ENCODE measurements around the gene OR8D1.
"Not testable (repeated sequence)": the region's sequence is repeated elsewhere in the genome, so short reads cannot be mapped to it uniquely, and the experiment has no call there.

OR8D1 gene

DNA sequence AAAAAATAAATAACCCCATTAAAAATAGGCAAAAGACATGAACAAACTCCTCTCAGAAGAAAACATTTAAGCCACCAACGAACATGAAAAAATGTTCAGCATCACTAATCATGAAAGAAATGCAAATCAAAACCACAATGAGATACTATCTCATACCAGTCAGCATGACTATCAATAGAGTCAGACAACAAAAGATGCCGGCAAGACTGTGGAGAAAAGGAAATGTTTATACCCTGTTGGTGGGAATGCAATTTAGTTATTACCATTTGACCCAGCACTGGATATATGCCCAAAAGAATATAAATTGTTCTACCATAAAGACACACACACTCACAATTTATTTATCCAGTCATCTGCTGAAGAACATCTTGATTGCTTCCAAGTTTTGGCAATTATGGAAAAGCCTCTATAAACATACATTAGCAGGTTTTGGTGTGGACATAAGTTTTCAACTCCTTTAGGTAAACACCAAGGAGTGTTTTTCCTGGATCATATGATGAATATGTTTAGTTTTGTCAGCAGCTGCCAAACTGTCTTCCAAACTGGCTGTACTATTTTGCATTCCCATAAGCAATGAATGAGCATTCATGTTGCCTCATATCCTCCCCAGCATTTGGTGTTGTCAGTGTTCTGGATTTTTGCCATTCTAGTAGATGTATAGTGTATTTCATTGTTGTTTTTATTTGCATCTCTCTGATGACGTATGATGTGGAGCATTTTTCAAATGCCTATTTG is 28.0 kb downstream of the OR8D1 start:
- DNase-seq (ENCODE audit: low spot score), result peak; percentile 11

DNA sequence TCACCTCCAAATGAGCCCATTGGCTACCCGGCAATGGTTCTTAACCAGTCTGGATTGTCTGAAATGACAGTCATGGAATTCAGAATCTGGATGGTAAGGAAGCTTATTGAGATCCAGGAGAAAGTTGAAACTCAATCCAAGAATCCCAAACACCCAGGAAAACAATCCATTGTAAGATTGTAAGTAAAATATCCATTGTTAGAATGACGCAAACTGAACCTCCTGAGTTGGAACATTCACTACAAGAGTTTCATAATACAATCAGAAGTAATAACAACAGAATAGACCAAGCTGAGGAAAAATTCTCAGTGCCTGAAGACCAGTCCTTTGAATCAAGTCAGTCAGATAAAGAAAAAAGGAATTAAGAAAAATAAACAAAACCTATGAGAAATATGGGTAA is 35.5 kb downstream of the OR8D1 start:
- no peak for DNase-seq (ENCODE audit: low spot score)

DNA sequence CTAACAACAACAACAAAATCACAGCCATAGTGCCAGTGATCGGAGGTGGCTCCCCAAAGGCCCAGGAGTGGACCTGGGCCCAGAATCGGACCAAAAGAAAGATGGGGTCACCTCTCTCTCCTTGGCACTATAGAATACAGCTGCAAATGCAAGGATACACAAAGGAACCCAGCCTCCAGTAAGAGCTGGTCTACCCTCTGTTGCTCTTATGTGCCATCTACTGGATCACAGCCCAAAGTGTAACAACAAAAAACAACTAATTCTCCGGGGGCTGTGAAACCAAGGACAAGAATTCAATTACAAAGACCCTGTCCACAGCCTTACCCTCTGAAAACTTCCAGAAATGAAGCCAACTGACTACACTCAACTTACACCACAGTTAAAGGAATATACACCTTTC is 35.9 kb downstream of the OR8D1 start:
- DNase-seq (ENCODE audit: low spot score), result no peak

DNA sequence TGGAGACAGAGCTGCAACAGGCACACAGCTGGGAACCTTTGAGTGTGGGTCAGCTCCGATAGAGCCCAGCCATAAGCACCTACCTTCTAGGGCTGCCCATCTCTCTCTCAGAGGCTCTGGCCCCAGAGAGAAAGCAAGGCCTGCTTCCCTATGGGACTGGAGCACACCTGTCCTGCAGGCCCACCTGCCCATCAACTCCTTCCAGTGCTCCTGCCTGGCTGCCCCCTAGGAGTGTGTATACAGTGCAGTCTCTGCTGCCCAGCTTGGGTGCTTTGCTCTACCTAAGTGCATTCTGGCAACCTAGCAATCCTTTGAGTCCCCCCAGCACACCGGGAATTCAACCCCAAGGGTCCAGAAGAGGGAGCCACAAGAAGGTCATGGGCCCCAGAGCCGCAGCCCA is 36.5 kb downstream of the OR8D1 start:
- no peak for DNase-seq (ENCODE audit: low spot score)

DNA sequence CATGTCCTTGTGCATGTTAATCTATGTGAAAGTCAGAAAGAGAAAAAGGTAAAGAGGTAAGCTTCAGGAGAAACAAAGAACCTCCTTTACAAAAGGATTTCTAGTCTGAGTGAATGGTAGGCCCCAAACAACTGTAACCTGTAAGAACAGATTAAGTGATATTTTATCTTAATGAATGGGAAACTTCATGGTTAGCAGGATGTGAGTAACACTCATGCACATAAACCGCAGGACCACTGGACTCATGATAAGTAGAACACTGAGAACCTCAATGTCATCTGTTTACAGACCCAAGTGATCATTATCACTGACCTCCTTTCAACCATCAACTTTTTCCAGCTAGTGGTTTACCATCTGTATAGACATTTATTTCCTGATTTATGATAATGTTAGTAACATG is 37.7 kb downstream of the OR8D1 start:
- no peak for DNase-seq (ENCODE audit: low spot score)

DNA sequence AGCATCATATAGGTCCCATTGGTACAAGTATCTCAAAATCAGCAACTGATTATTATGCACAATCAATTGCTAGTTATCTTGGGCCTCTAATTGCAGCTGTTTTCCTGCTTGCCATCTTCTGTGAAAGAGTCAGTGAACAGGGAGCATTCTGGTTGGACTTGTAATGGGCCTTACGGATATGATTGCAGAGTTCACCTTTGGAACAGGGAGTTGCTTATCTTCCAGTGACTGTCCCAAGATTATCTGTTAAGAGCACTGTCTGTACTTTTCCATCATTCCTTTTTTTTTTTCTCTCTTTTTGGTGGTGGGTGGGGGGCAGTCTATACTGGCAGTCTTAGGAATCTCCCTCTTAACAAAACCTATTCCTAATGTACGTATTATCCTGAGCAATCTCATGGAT is 39.7 kb downstream of the OR8D1 start:
- no peak for DNase-seq (ENCODE audit: low spot score)

DNA sequence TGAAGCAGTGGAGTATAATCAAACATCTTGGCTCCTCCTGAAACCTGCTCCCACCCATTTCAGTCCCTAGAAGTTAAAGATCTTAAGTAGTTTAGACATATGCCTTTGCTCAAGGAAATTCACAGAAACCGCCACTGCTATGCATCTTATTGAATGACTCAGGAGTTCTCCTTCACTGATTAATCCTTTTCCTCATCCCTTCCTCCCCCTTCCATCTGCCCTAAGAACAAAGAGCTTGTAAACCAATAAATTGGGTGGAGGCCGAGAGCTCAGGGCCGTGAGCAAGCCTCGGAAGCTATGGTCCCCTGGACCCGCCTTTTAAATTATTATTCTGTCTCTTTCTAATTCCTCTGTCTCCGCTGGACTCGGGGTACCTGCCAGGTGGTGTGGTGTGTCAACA is 42.9 kb downstream of the OR8D1 start:
- DNase-seq (ENCODE audit: low spot score), result not testable (repeated sequence)

DNA sequence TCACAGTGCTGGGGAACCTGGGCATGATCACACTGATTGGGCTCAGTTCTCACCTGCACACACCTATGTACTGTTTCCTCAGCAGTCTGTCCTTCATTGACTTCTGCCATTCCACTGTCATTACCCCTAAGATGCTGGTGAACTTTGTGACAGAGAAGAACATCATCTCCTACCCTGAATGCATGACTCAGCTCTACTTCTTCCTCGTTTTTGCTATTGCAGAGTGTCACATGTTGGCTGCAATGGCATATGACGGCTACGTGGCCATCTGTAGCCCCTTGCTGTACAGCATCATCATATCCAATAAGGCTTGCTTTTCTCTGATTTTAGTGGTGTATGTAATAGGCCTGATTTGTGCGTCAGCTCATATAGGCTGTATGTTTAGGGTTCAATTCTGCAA is 48.7 kb downstream of the OR8D1 start:
- not testable (repeated sequence) for DNase-seq (ENCODE audit: low spot score)

DNA sequence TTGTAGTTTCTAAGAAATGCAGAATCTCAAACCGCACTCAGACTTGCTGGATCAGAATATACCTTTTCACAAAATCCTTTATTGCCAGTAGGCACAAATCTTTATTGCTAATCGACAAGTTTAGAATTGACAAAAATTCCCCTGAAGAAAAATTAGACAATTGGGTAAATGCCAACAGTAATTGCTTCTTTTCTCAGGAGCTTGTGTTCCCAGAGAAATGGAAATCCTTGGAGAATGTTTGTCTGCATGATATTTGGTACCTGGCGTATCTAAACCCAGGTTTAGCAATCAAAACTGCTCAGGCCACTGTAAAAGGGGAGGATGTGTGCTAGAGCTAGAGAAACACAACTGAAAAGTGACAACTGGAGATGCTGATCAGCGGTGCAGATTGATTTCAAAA is 57.7 kb downstream of the OR8D1 start, which contains the start of gene OR8G5:
TSS of gene OR8G5 (plus strand) at position 301 of the 400 bp plus-strand sequence. CDS start 8,556 bp downstream, outside the sequence.
- no peak for DNase-seq (ENCODE audit: low spot score)
